Measurements from ENCODE around the gene AFF3.

Gene AFF3

GRCh38 chr2:99651930-99652670 lies 490.3 kb downstream of the AFF3 start:
- DNase-seq: no peak

- DNase-seq: no peak
Measured at GRCh38 chr2:99648906-99649789, 493.2 kb downstream of the AFF3 start.

GRCh38 chr2:99648178-99648844 lies 494.1 kb downstream of the AFF3 start:
- peak in 1 of 2 donors; percentile 47 for DNase-seq

GRCh38 chr2:99645960-99646359 lies 496.4 kb downstream of the AFF3 start:
- no peak for DNase-seq

- peak in 1 of 2 donors; percentile 9 for DNase-seq
Measured at GRCh38 chr2:99644419-99644787, 498.0 kb downstream of the AFF3 start.

- no peak for DNase-seq
Measured at GRCh38 chr2:99643787-99644418, 498.5 kb downstream of the AFF3 start.

GRCh38 chr2:99641999-99642398 lies 500.4 kb downstream of the AFF3 start:
- no peak for DNase-seq

- DNase-seq: no peak
Measured at GRCh38 chr2:99640635-99641151, 501.7 kb downstream of the AFF3 start.

- no peak for DNase-seq
Measured at GRCh38 chr2:99638791-99639190, 503.6 kb downstream of the AFF3 start.

GRCh38 chr2:99637159-99637697 lies 505.2 kb downstream of the AFF3 start:
- no peak for DNase-seq

- peak in 1 of 2 donors; percentile 29 for DNase-seq
Measured at GRCh38 chr2:99636144-99637034, 506.0 kb downstream of the AFF3 start.

- DNase-seq: no peak
Measured at GRCh38 chr2:99635710-99636109, 506.7 kb downstream of the AFF3 start.

- no peak for DNase-seq
Measured at GRCh38 chr2:99634234-99634633, 508.2 kb downstream of the AFF3 start.

- no peak for DNase-seq
Measured at GRCh38 chr2:99631700-99632099, 510.7 kb downstream of the AFF3 start.

- DNase-seq: no peak
Measured at GRCh38 chr2:99629320-99629719, 513.1 kb downstream of the AFF3 start.

- no peak for DNase-seq
Measured at GRCh38 chr2:99626158-99626557, 516.2 kb downstream of the AFF3 start.

- DNase-seq: no peak
Measured at GRCh38 chr2:99624677-99625076, 517.7 kb downstream of the AFF3 start.

GRCh38 chr2:99623613-99624012 lies 518.8 kb downstream of the AFF3 start:
- no peak for DNase-seq

GRCh38 chr2:99623035-99623434 lies 519.4 kb downstream of the AFF3 start:
- DNase-seq: no peak

- no peak for DNase-seq
Measured at GRCh38 chr2:99622534-99622933, 519.9 kb downstream of the AFF3 start.

GRCh38 chr2:99621774-99622173 lies 520.6 kb downstream of the AFF3 start:
- no peak for DNase-seq
